ENCODE measurements around the gene ZEB2. TPM values are rescaled to one million over a fixed set of nuclear protein-coding genes. Genes with fewer than 3 reads are reported as not detected.

ZEB2 gene
- total and polyA plus RNA-seq, 2 of the 8 experiments (the other 6 are each of a cell fraction or from before 2014, with no cell fraction given) = 0.38 TPM; not detected in 1

DNA sequence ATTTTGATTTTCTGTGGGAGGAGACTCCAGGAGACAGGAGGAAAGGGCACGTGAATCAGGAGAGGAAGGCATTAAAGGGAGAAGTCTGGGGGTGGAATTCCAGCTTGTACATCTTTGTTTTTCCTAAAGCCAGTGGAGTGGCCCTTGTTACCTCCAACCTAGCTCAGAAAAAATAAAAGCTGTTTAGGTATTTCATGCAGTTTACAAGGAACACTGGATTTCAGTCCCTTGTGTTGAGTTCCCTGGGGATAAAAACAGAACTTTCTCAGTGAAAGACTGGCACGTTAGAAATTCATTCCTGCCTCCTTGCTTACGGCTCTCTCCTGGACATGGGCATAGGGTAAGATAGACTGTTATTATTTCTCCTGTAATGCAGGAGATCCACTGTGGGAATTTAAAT lies 170.2 kb downstream of the ZEB2 start:
- Histone ChIP-seq H4K91ac (replicated peaks; ENCODE audit: insufficient read length, low read length) (no peak overlapping the region), H2BK120ac (replicated peaks; ENCODE audit: low read depth, low read length) (no peak overlapping the region), H3K9ac (replicated peaks in 1 of 4; ENCODE audit: extremely low read depth in 1 of 4, low read depth in 3 of 4, low read length in 3 of 4) (no peak overlapping the region), H4K8ac (ENCODE audit: extremely low read depth, insufficient read depth, low read length) (no peak overlapping the region), H3K18ac (ENCODE audit: extremely low read depth, low read length) (no peak overlapping the region), H2BK15ac (ENCODE audit: low read length) (no peak overlapping the region), H3K79me2 (ENCODE audit: control insufficient read depth in 1 of 2, insufficient read depth in 2 of 2, low read length in 2 of 2) (no peaks in the 10 kb centered on the region), H3K4me3 (ENCODE audit: extremely low read depth in 1 of 4, insufficient read depth in 2 of 4, low read depth in 3 of 4, low read length in 4 of 4) (no peak overlapping the region), H3K23ac (ENCODE audit: insufficient read length) (no peak overlapping the region), H2AK5ac (ENCODE audit: low read depth, low read length) (no peak overlapping the region), H2BK5ac (ENCODE audit: low read depth, low read length) (no peak overlapping the region), H3K36me3 (ENCODE audit: control insufficient read depth in 2 of 4, insufficient read depth in 4 of 4, low read length in 3 of 4) (no peaks in the 10 kb centered on the region), H3K14ac (ENCODE audit: insufficient read length) (no peak overlapping the region), H4K5ac (ENCODE audit: insufficient read length, low read depth, low read length) (no peak overlapping the region), H2AFZ (ENCODE audit: low read length) (no peak overlapping the region), H3K27me3 (replicated peaks in 1 of 4; ENCODE audit: control insufficient read depth in 3 of 4, extremely low read depth in 1 of 4, insufficient read depth in 3 of 4, low read length in 3 of 4) (peaks cover 0 to 2% (median 0%) of the 10 kb centered on the region in 4 experiments; a peak in 2 of 7 replicates), H2BK20ac (ENCODE audit: low read length) (no peak overlapping the region), H4K20me1 (replicated peaks in 1 of 2; ENCODE audit: control insufficient read depth in 1 of 2, insufficient read depth in 2 of 2, low read length in 2 of 2) (no peaks in the 10 kb centered on the region), H2BK12ac (ENCODE audit: low read depth, low read length) (no peak overlapping the region), H3K4ac (replicated peaks; ENCODE audit: insufficient read length, low read depth, low read length) (no peak overlapping the region), H3K9me3 (ENCODE audit: insufficient read depth in 2 of 2, low read depth in 1 of 2, low read length in 1 of 2) (no peaks in the 10 kb centered on the region), H3K4me2 (ENCODE audit: insufficient read depth in 1 of 2, low read depth in 2 of 2, low read length in 2 of 2) (no peak overlapping the region), H3K79me1 (ENCODE audit: low read depth, low read length) (no peaks in the 10 kb centered on the region), H3K27ac (ENCODE audit: low read depth, low read length) (no peak overlapping the region; the same call in 1 of the 2 replicates), H3K23me2 (ENCODE audit: low read depth, low read length) (no peaks in the 10 kb centered on the region), H3K4me1 (replicated peaks in 1 of 4; ENCODE audit: control insufficient read depth in 3 of 4, insufficient read depth in 4 of 4, low read length in 3 of 4) (peaks cover 1 to 16% (median 13%) of the 10 kb centered on the region in 4 experiments; a peak in 5 of 7 replicates), H3K56ac (replicated peaks; ENCODE audit: insufficient read length, low read depth, low read length) (no peak overlapping the region)
- DNase-seq (ENCODE audit: low read depth in 1 of 2, low spot score in 2 of 2) (no peak), FAIRE-seq (no peak)
- ChIA-PET POLR2A (ENCODE audit: partially characterized antibody) (no interaction called here), CTCF (ENCODE audit: partially characterized antibody) (interaction anchor here (1.0 to 1.8 kb wide), 2 partner anchors 12 to 496 kb away, joined by 3 to 6 read pairs; no protein-coding TSS in a partner anchor)
- 49% methylated on average over 3 of the region's 3 CpGs; no CpG with 5 or more reads in 1 of the 2 experiments for WGBS, 2 experiments (ENCODE audit: extremely low coverage in 1 of 2, insufficient coverage in 1 of 2, insufficient read length in 1 of 2, insufficient replicate concordance in 2 of 2, low coverage in 1 of 2, low lambda C conversion rate in 2 of 2, missing lambda C conversion rate in 1 of 2)
- TF ChIP-seq KDM1A (IDR thresholded peaks at IDR 0.05; ENCODE audit: borderline replicate concordance, low read length) = no peak
- no peak for TF ChIP-seq CTBP2 (IDR thresholded peaks at IDR 0.05; ENCODE audit: borderline replicate concordance, insufficient read depth, insufficient read length, low read length)
- TF ChIP-seq ATF2 (IDR thresholded peaks at IDR 0.05; ENCODE audit: low read length) = no peak
- no peak for TF ChIP-seq POLR2A (IDR thresholded peaks at IDR 0.05; ENCODE audit: control extremely low read depth in 1 of 2, low read depth in 2 of 2, low read length in 2 of 2)
- no peak for TF ChIP-seq SAP30 (IDR thresholded peaks at IDR 0.05; ENCODE audit: insufficient read depth, insufficient replicate concordance, low read length)
- no peak for TF ChIP-seq GTF2F1 (IDR thresholded peaks at IDR 0.05; ENCODE audit: borderline replicate concordance, low read depth, low read length)
- TF ChIP-seq RAD21 (IDR thresholded peaks at IDR 0.05 in 1 of 2, conservative IDR thresholded peaks at IDR 0.05 in 1 of 2; ENCODE audit: low read depth in 2 of 2, low read length in 2 of 2) = no peak
- TF ChIP-seq CEBPB (IDR thresholded peaks at IDR 0.05; ENCODE audit: low read depth, low read length) = no peak
- no peak for TF ChIP-seq TAF1 (IDR thresholded peaks at IDR 0.05; ENCODE audit: low read depth, low read length)
- TF ChIP-seq SIRT6 (IDR thresholded peaks at IDR 0.05; ENCODE audit: low read length) = no peak
